Erythroblast (primary cell): ENCODE measurements around the gene PCDHA8.
A peak's percentile ranks its signal among the peaks of the same experiment; 100 is the strongest.
"Not testable (repeated sequence)": the region's sequence is repeated elsewhere in the genome, so short reads cannot be mapped to it uniquely, and the experiment has no call there.

Experiments used
- DNase-seq, 2 experiments: peaks; one replicate each; lab custom pipeline; 2025; lab: John Stamatoyannopoulos, UW
- GATA1 ChIP-seq: IDR thresholded peaks from 2 replicates; pipeline ENCODE4 v1.6.1; 2011; ENCODE audit warnings: low read depth, mild to moderate bottlenecking, control low read depth, low read length, moderate library complexity
- POLR2A ChIP-seq: IDR thresholded peaks from 2 replicates; pipeline ENCODE4 v1.6.1; 2011; ENCODE audit warnings: mild to moderate bottlenecking, low read length

PCDHA8 gene, protein sequence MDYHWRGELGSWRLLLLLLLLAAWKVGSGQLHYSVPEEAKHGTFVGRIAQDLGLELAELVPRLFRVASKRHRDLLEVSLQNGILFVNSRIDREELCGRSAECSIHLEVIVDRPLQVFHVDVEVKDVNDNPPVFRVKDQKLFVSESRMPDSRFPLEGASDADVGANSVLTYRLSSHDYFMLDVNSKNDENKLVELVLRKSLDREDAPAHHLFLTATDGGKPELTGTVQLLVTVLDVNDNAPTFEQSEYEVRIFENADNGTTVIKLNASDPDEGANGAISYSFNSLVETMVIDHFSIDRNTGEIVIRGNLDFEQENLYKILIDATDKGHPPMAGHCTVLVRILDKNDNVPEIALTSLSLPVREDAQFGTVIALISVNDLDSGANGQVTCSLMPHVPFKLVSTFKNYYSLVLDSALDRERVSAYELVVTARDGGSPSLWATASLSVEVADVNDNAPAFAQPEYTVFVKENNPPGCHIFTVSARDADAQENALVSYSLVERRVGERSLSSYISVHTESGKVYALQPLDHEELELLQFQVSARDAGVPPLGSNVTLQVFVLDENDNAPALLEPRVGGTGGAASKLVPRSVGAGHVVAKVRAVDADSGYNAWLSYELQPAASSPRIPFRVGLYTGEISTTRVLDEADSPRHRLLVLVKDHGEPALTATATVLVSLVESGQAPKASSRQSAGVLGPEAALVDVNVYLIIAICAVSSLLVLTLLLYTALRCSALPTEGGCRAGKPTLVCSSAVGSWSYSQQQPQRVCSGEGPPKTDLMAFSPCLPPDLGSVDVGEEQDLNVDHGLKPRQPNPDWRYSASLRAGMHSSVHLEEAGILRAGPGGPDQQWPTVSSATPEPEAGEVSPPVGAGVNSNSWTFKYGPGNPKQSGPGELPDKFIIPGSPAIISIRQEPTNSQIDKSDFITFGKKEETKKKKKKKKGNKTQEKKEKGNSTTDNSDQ

GRCh38 chr5:140840978-140841962, at the start of gene PCDHA8:
PCDHA8 (plus strand) TSS chr5:140841187; CDS start chr5:140841322, 135 bp downstream.
- DNase-seq = peak; percentile 13 to 27
- TF ChIP-seq GATA1 = no peak
- no peak for TF ChIP-seq POLR2A

DNA sequence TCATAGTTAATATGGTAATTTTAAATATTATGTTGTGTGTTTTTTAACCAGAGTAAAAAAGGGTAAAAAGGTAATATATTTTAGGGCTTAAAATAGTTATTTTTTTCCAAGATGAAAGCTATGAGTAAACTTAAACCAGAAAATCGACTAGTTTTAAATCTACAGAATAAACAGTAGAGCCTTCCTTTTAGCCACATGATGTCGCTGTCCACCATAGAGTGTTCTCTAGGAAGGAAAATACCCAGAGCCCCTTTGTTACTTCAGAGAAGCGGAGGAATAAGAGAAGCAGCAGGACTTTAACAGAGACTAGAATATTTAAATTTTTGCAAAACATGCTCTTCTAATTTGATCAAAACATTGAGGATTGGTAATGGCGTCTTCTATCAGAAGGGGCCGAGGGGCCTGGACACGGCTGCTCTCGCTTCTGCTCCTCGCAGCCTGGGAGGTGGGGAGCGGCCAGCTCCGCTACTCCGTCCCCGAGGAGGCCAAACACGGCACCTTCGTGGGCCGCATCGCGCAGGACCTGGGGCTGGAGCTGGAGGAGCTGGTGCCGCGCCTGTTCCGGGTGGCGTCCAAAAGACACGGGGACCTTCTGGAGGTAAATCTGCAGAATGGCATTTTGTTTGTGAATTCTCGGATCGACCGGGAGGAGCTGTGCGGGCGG, 46.3 kb upstream of the PCDHA8 start, which contains the start of gene PCDHA2:
Gene PCDHA2 (plus strand): TSS at position 258 of the 664 bp plus-strand sequence.
- DNase-seq = peak in 1 of 2 experiments; percentile 3
- no peak for TF ChIP-seq POLR2A
- TF ChIP-seq GATA1 = no peak

GRCh38 chr5:140795259-140795641, 45.7 kb upstream of the PCDHA8 start:
- no peak for DNase-seq
- no peak for TF ChIP-seq GATA1
- TF ChIP-seq POLR2A = no peak

- not testable (repeated sequence) for DNase-seq
Observed at GRCh38 chr5:140796072-140796717, 44.8 kb upstream of the PCDHA8 start.

DNA sequence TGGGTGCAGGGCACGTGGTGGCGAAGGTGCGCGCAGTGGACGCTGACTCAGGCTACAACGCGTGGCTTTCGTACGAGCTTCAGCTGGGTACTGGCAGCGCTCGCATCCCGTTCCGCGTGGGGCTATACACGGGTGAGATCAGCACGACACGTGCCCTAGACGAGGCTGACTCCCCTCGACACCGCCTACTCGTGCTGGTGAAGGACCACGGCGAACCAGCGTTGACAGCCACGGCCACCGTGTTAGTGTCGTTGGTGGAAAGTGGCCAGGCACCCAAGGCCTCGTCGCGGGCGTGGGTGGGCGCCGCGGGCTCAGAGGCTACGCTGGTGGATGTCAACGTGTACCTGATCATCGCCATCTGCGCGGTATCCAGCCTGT, 44.3 kb upstream of the PCDHA8 start:
- TF ChIP-seq GATA1 (no peak), POLR2A (no peak)

DNA sequence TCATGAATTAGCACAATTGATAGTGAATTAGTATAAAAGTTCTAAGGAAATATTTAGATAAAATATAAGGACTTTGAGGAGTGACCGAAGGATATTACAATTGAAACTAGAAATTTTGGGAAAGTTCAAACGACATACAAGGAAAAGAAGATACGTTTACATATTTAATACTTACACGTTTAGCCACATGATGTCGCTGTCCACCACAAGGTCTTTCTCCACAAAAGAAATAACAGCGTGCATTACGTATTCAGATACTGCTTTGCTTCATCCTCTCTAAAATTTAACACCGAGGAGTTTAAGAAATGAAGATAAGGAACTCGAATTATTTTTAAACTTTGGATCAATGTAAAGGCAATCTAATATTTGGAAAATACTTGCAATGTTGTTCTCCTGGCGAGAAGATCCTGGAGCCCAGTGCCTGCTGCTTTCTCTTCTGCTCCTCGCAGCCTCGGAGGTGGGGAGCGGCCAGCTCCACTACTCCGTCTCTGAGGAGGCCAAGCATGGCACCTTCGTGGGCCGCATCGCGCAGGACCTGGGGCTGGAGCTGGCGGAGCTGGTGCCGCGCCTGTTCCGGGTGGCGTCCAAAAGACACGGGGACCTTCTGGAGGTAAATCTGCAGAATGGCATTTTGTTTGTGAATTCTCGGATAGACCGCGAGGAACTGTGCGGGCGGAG, 40.0 kb upstream of the PCDHA8 start, which contains the start of gene PCDHA3:
Gene PCDHA3 (plus strand): TSS at position 242 of the 678 bp plus-strand sequence.
- peak; percentile 18 to 30 for DNase-seq
- no peak for TF ChIP-seq POLR2A
- TF ChIP-seq GATA1 = no peak

More for the DNA sequence above, 44.3 kb upstream of the PCDHA8 start:
- DNase-seq = no peak

DNA sequence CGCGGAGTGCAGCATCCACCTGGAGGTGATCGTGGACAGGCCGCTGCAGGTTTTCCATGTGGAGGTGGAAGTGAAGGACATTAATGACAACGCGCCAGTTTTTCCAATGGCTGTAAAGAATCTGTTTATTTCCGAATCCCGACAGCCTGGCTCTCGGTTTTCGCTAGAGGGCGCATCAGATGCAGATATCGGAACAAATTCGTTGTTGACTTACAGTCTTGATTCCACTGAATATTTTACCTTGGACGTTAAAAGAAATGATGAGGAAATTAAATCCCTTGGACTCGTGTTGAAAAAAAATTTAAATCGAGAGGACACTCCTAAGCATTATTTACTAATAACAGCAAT, 39.5 kb upstream of the PCDHA8 start:
- no peak for TF ChIP-seq GATA1
- no peak for TF ChIP-seq POLR2A
- peak in 1 of 2 experiments; percentile 2 for DNase-seq

DNA sequence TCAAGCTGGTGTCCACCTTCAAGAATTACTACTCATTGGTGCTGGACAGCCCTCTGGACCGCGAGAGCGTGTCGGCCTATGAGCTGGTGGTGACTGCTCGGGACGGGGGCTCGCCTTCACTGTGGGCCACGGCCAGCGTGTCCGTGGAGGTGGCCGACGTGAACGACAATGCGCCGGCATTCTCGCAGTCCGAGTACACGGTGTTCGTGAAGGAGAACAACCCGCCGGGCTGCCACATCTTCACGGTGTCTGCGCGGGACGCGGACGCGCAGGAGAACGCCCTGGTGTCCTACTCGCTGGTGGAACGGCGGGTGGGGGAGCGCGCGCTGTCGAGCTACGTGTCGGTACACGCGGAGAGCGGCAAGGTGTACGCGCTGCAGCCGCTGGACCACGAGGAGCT, 38.6 kb upstream of the PCDHA8 start:
- DNase-seq = not testable (repeated sequence)

- TF ChIP-seq GATA1 (no peak), POLR2A (no peak)
- DNase-seq = no peak
Observed at GRCh38 chr5:140802781-140803271, 38.2 kb upstream of the PCDHA8 start.

GRCh38 chr5:140806834-140807775, 33.9 kb upstream of the PCDHA8 start, which contains the start of gene PCDHA4:
PCDHA4 (plus strand) TSS chr5:140807068.
- peak; percentile 17 to 46 for DNase-seq

DNA sequence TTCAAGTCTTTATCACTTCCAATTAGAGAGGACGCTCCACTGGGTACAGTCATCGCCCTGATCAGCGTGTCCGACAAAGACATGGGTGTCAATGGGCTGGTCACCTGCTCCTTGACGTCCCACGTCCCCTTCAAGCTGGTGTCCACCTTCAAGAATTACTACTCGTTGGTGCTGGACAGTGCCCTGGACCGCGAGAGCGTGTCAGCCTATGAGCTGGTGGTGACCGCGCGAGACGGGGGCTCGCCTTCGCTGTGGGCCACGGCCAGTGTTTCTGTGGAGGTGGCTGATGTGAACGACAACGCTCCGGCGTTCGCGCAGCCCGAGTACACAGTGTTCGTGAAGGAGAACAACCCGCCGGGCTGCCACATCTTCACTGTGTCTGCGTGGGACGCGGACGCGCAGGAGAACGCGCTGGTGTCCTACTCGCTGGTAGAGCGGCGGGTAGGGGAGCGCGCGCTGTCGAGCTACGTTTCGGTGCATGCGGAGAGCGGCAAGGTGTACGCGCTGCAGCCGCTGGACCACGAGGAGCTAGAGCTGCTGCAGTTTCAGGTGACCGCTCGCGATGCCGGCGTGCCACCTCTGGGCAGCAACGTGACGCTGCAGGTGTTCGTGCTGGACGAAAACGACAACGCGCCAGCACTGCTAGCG, 32.6 kb upstream of the PCDHA8 start:
- DNase-seq = not testable (repeated sequence)

More at GRCh38 chr5:140806834-140807775, 33.9 kb upstream of the PCDHA8 start, which contains the start of gene PCDHA4:
- TF ChIP-seq GATA1 (no peak), POLR2A (no peak)
